Fibroblast of skin of left quadriceps (primary cell): ENCODE results near the gene MAGEA1.
"Not testable (repeated sequence)": the region's sequence is repeated elsewhere in the genome, so short reads cannot be mapped to it uniquely, and the experiment has no call there.

ENCODE experiments used
- DNase-seq, 2 experiments: peaks; one replicate each; pipeline ENCODE4 v3.0.0-alpha.2; 2013; ENCODE audit warnings: low read depth in 2 of 2

MAGEA1 gene

GRCh38 chrX:153179131-153179530 is at the start of gene MAGEA1:
MAGEA1 (plus strand) TSS chrX:153179284; CDS start chrX:153182390, 3,106 bp downstream.
- DNase-seq: no peak

GRCh38 chrX:153132924-153133323 is 46.2 kb upstream of the MAGEA1 start:
- DNase-seq: not testable (repeated sequence)

- not testable (repeated sequence) for DNase-seq
Observed at GRCh38 chrX:153139074-153139473, 40.0 kb upstream of the MAGEA1 start.

GRCh38 chrX:153146288-153146687 is 32.8 kb upstream of the MAGEA1 start:
- not testable (repeated sequence) for DNase-seq

- DNase-seq: no peak
Observed at GRCh38 chrX:153153516-153153915, 25.6 kb upstream of the MAGEA1 start.

GRCh38 chrX:153157450-153157849 is 21.6 kb upstream of the MAGEA1 start:
- DNase-seq: no peak

GRCh38 chrX:153158319-153158718 is 20.8 kb upstream of the MAGEA1 start:
- no peak for DNase-seq

GRCh38 chrX:153161952-153162351 is 17.1 kb upstream of the MAGEA1 start:
- DNase-seq: no peak

GRCh38 chrX:153164733-153165132 is 14.4 kb upstream of the MAGEA1 start:
- no peak for DNase-seq

- not testable (repeated sequence) for DNase-seq
Observed at GRCh38 chrX:153168423-153168822, 10.7 kb upstream of the MAGEA1 start.

GRCh38 chrX:153181822-153182221 is 2.7 kb downstream of the MAGEA1 start:
- no peak for DNase-seq

GRCh38 chrX:153184787-153185186 is 5.7 kb downstream of the MAGEA1 start:
- DNase-seq: no peak

- no peak for DNase-seq
Observed at GRCh38 chrX:153190381-153190780, 11.3 kb downstream of the MAGEA1 start.

- no peak for DNase-seq
Observed at GRCh38 chrX:153200462-153200861, 21.4 kb downstream of the MAGEA1 start.

- DNase-seq: no peak
Observed at GRCh38 chrX:153206425-153207046, 27.5 kb downstream of the MAGEA1 start.

- no peak for DNase-seq
Observed at GRCh38 chrX:153209347-153209746, 30.3 kb downstream of the MAGEA1 start.

- no peak for DNase-seq
Observed at GRCh38 chrX:153214934-153215333, 35.9 kb downstream of the MAGEA1 start.

GRCh38 chrX:153216926-153217325 is 37.8 kb downstream of the MAGEA1 start:
- no peak for DNase-seq

- DNase-seq: no peak
Observed at GRCh38 chrX:153225438-153226098, 46.5 kb downstream of the MAGEA1 start.

- DNase-seq: no peak
Observed at GRCh38 chrX:153226344-153227185, 47.5 kb downstream of the MAGEA1 start.
